Subcutaneous adipose tissue (tissue), 4 donors: ENCODE measurements around the gene EPB42. TPM values are rescaled to one million over a fixed set of nuclear protein-coding genes. Genes with fewer than 3 reads are reported as not detected.

ENCODE experiments used
- CTCF ChIP-seq: fragments of 450-650 bp; IDR thresholded peaks from one replicate; pipeline ENCODE4 v1.5.1; 2016; ENCODE audit warnings: low read depth, mild to moderate bottlenecking, control low read depth, antibody characterized with exemption, moderate library complexity
- total RNA-seq, 4 donors: library from RNA; depleted of rRNA; stranded (reverse); fragments of >200 nt; gene quantifications; one replicate each; pipeline ENCODE4 v1.1.0, GENCODE V29; 2016

EPB42 gene
- total RNA-seq, 4 donors from 2014 or later: 1.5 to 11.1 (median 2.2) TPM

- TF ChIP-seq CTCF: no peak
These were observed 19.1 kb upstream of the EPB42 start for GRCh38 chr15:43239732-43240491.

- TF ChIP-seq CTCF: no peak
These were observed 17.9 kb upstream of the EPB42 start for GRCh38 chr15:43238671-43239131.

GRCh38 chr15:43237842-43238470, 17.1 kb upstream of the EPB42 start:
- no peak for TF ChIP-seq CTCF

GRCh38 chr15:43235536-43235935, 14.7 kb upstream of the EPB42 start:
- no peak for TF ChIP-seq CTCF

- TF ChIP-seq CTCF: no peak
These were observed 11.6 kb upstream of the EPB42 start for GRCh38 chr15:43232289-43232874.

GRCh38 chr15:43230640-43231115, 9.9 kb upstream of the EPB42 start:
- TF ChIP-seq CTCF: no peak

- TF ChIP-seq CTCF: no peak
These were observed 9.2 kb upstream of the EPB42 start for GRCh38 chr15:43229977-43230376.
